HepG2 (cell line): ENCODE data around the gene IL17C. TPM values are rescaled to one million over a fixed set of nuclear protein-coding genes. Genes with fewer than 3 reads are reported as not detected.

Source experiments
- ATAC-seq: fragments of 200-7000 bp; cut with Tn5 transposase; 3 replicates; pipeline ENCODE4 v1.9.1; 2020; ENCODE audit warnings: mild to moderate bottlenecking, moderate library complexity
- BruUV-seq: library from RNA; stranded (reverse); fragments of 400-500 nt; replicated peaks from 2 replicates; lab custom pipeline; 2021; lab: Mats Ljungman, UMichigan
- CTCF ChIA-PET: fragments of 300-600 bp; formaldehyde crosslinking; extraction: SDS; loops from one replicate; lab custom pipeline; 2021; ENCODE audit warnings: low total read pairs, inconsistent platforms, low intra/inter-chr PET ratio; lab: Yijun Ruan, JAX
- POLR2A ChIA-PET: fragments of 350-600 bp; sonication (Branson Sonifier 250); formaldehyde crosslinking; loops from one replicate; lab custom pipeline; 2020; ENCODE audit warnings: antibody characterized with exemption, inconsistent platforms; lab: Yijun Ruan, JAX
- DNase-seq: peaks from one replicate; pipeline ENCODE4 v3.0.0-alpha.2; 2015; ENCODE audit warnings: low spot score
- FAIRE-seq: peaks from 3 replicates; lab custom pipeline; 2011; peaks lifted over from hg19 to GRCh38; lab: Jason Lieb, UNC
- H2AFZ ChIP-seq: one replicate; pipeline ENCODE4 v1.6.1; 2011; ENCODE audit warnings: low read length, inconsistent platforms
- H3K27ac ChIP-seq: fragments of 300-600 bp; 3 replicates; pipeline ENCODE4 v1.8.0; 2011; ENCODE audit warnings: mixed run types, mild to moderate bottlenecking, mixed read lengths, low read length, inconsistent platforms; ENCODE audit not compliant: insufficient read depth; ENCODE audit errors: extremely low read length
- H3K27me3 ChIP-seq, 2 experiments: fragments of 200-600 bp in 1 of 2; 2 replicates in 1 of 2; 3 replicates in 1 of 2; pipeline versions ENCODE4 v1.6.0 to v1.8.0; 2011; ENCODE audit warnings: low read length in 2 of 2, mild to moderate bottlenecking in 2 of 2, moderate library complexity in 2 of 2, inconsistent platforms in 1 of 2; ENCODE audit not compliant: insufficient read depth in 2 of 2, control insufficient read depth in 1 of 2
- H3K36me3 ChIP-seq, 2 experiments: fragments of 200-600 bp in 1 of 2; replicated peaks in 1 of 2; 2 replicates in 1 of 2; 3 replicates in 1 of 2; pipeline versions ENCODE4 v1.5.1 to v1.8.0; 2011; ENCODE audit warnings: low read length in 2 of 2, inconsistent platforms in 1 of 2; ENCODE audit not compliant: insufficient read depth in 2 of 2, control insufficient read depth in 1 of 2
- H3K4me1 ChIP-seq: 2 replicates; pipeline ENCODE4 v1.5.1; 2012; ENCODE audit warnings: low read length, inconsistent platforms; ENCODE audit not compliant: insufficient read depth
- H3K4me2 ChIP-seq: 2 replicates; pipeline ENCODE4 v1.6.0; 2011; ENCODE audit warnings: low read depth, low read length, inconsistent platforms
- H3K4me3 ChIP-seq, 3 experiments: fragments of 200-600 bp in 1 of 3; sonication (generic), shearing (Covaris generic) in 1 of 3; replicated peaks in 1 of 3; 2 replicates each; pipeline ENCODE4 v1.5.1; 2011 to 2016; ENCODE audit warnings: low read length in 3 of 3, inconsistent platforms in 2 of 3, low read depth in 2 of 3, mild to moderate bottlenecking in 2 of 3, control low read depth in 1 of 3, mixed read lengths in 1 of 3; ENCODE audit not compliant: insufficient read depth in 1 of 3
- H3K79me2 ChIP-seq: one replicate; pipeline ENCODE4 v1.6.1; 2011; ENCODE audit warnings: low read length, inconsistent platforms; ENCODE audit not compliant: insufficient read depth
- H3K9ac ChIP-seq: 2 replicates; pipeline ENCODE4 v1.6.0; 2011; ENCODE audit warnings: mild to moderate bottlenecking, low read depth, low read length, inconsistent platforms; ENCODE audit not compliant: insufficient read depth
- H3K9me3 ChIP-seq: 2 replicates; pipeline ENCODE4 v1.5.1; 2012; ENCODE audit warnings: mild to moderate bottlenecking, low read length
- H4K20me1 ChIP-seq: 2 replicates; pipeline ENCODE4 v1.6.0; 2011; ENCODE audit warnings: inconsistent platforms, mild to moderate bottlenecking, low read length, moderate library complexity; ENCODE audit not compliant: insufficient read depth
- CHD4 ChIP-seq: fragments of 200-600 bp; sonication (generic); IDR thresholded peaks from 2 replicates; pipeline ENCODE4 v1.7.0; 2017; ENCODE audit warnings: mild to moderate bottlenecking, low read length, borderline replicate concordance
- PRDM15 ChIP-seq: sonication (generic); formaldehyde crosslinking; IDR thresholded peaks from 2 replicates; pipeline ENCODE4 v1.4.0; 2020; ENCODE audit warnings: missing genetic modification reagents
- SP5 ChIP-seq: IDR thresholded peaks from 2 replicates; pipeline ENCODE4 v1.6.1; 2016; ENCODE audit warnings: low read depth, borderline replicate concordance
- TBL1XR1 ChIP-seq: fragments of 150-350 bp; IDR thresholded peaks from 2 replicates; pipeline ENCODE4 v1.6.1; 2014; ENCODE audit warnings: borderline replicate concordance, low read length; ENCODE audit not compliant: partially characterized antibody
- ZBTB20 ChIP-seq: sonication (generic); formaldehyde crosslinking; IDR thresholded peaks from 2 replicates; pipeline ENCODE4 v1.8.1; 2023; ENCODE audit warnings: missing genetic modification reagents, low read depth, mild to moderate bottlenecking, borderline replicate concordance
- ZNF101 ChIP-seq: sonication (generic); formaldehyde crosslinking; IDR thresholded peaks from 2 replicates; pipeline ENCODE4 v1.4.0; 2020; ENCODE audit warnings: mild to moderate bottlenecking, low read depth, missing genetic modification reagents, borderline replicate concordance
- ZNF207 ChIP-seq: fragments of 450-650 bp; IDR thresholded peaks from 2 replicates; pipeline ENCODE4 v1.6.1; 2016; ENCODE audit warnings: antibody characterized with exemption, borderline replicate concordance
- ZNF678 ChIP-seq: sonication (generic); formaldehyde crosslinking; IDR thresholded peaks from 2 replicates; pipeline ENCODE4 v1.4.0; 2020; ENCODE audit warnings: mild to moderate bottlenecking, missing genetic modification reagents
- ZNF772 ChIP-seq: sonication (generic); formaldehyde crosslinking; IDR thresholded peaks from 2 replicates; pipeline ENCODE4 v1.5.0; 2020; ENCODE audit warnings: mild to moderate bottlenecking, missing genetic modification reagents
- ZNF781 ChIP-seq: sonication (generic); formaldehyde crosslinking; IDR thresholded peaks from 2 replicates; pipeline ENCODE4 v1.5.1; 2020; ENCODE audit warnings: borderline replicate concordance, mild to moderate bottlenecking, missing genetic modification reagents; ENCODE audit errors: not compliant biosample characterization
- ZNF782 ChIP-seq: sonication (generic); formaldehyde crosslinking; IDR thresholded peaks from 2 replicates; pipeline ENCODE4 v1.4.0; 2020; ENCODE audit warnings: missing genetic modification reagents, mild to moderate bottlenecking, borderline replicate concordance
- ZNF792 ChIP-seq: IDR thresholded peaks from 2 replicates; pipeline ENCODE4 v1.6.1; 2016
- ZNF83 ChIP-seq: sonication (generic); formaldehyde crosslinking; IDR thresholded peaks from 2 replicates; pipeline ENCODE4 v1.4.0; 2020; ENCODE audit warnings: missing genetic modification reagents, mild to moderate bottlenecking, borderline replicate concordance
- WGBS: methylation state at CpG from one replicate; pipeline ENCODE4 v1.1.6; 2017; ENCODE audit warnings: low lambda C conversion rate; 5-methylcytosine and 5-hydroxymethylcytosine counted together
- in situ Hi-C: cut with HindIII; loops from 2 replicates; pipeline ENCODE4 v1.10.0; 2017; ENCODE audit warnings: low pct_unique_long_range_greater_than_20kb; ENCODE audit not compliant: extremely low pct_ligation_motif_present
- intact Hi-C: fragments of 100-400 bp; cut with micrococcal nuclease; formaldehyde crosslinking; loops from one replicate; pipeline ENCODE4 v1.10.0; 2022; ENCODE audit not compliant: unreplicated experiment
- polyA plus RNA-seq, 8 experiments: library from polyadenylated mRNA; depleted of rRNA in 3 of 8; stranded (reverse) in 7 of 8; unstranded in 1 of 8; fragments of >200 nt; fragmentation: Illumina TruSeq in 4 of 8; extraction: Trizol in 4 of 8; gene quantifications; 2 replicates each; pipeline versions ENCODE4 v1.2.1 to v1.2.3, GENCODE V29; 2011 to 2016; ENCODE audit warnings: low read depth in 4 of 8, missing spikeins in 1 of 8, mixed read lengths in 1 of 8; ENCODE audit not compliant: insufficient read depth in 1 of 8
- total RNA-seq, 5 experiments: library from RNA; depleted of rRNA; stranded (reverse); fragments of >200 nt; fragmentation: Illumina TruSeq; extraction: Trizol; gene quantifications; 2 replicates each; pipeline ENCODE4 v1.2.3, GENCODE V29; 2016; ENCODE audit warnings: low read depth in 1 of 5
- TF ChIP-seq, protein P1 (sequence below): sonication (generic); formaldehyde crosslinking; conservative IDR thresholded peaks from 2 replicates; pipeline ENCODE4 v1.8.0; 2022; ENCODE audit warnings: mild to moderate bottlenecking, moderate library complexity, missing genetic modification reagents
- TF ChIP-seq, protein P2 (sequence below): sonication (generic); formaldehyde crosslinking; IDR thresholded peaks from 2 replicates; pipeline ENCODE4 v1.4.0; 2020; ENCODE audit warnings: mild to moderate bottlenecking, low read depth, missing genetic modification reagents

Gene IL17C
- total and polyA plus RNA-seq, 2 of the 13 experiments (the other 11 are each of a cell fraction or from before 2014, with no cell fraction given), result not detected

DNA sequence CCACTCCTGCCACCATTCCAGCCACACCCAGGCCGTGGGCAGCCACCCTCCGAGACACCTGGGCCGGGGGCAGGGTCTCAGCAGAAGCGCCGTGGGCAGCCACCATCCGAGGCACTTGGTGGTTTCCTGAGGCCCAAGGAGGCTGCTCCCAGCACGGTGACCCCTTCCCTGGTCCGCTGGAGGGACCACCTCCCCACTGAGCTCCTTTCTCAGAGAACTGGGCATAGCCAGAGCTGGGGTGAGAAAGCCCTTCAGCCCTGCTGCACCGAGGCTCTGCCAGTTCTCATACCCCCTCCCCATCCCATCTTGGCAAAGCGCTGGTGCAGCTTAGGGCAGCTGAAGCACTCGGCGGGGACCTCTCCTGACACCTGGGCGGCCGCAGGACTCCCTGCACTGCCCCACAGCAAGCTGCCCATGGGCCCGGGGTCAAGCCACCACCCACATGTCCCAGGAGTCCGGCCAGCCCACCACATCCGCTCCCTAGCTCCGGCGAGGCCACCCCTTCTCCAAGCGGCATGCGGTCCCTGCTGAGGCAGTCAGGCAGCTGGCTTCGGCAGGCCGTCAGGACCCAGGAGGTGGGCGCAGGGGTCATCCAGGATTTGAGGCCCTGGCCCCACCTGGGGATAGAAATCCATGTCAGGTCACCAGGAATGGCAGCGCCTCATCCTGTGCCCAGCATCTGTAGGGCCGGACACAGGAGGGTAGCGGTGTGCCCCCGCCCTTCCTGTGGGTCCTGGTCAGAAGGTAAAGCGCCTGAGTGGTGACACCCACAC is 13.8 kb downstream of the IL17C start:
- H3K4me3 ChIP-seq, result peak overlapping the region in 2 of 3 experiments; percentile 94 to 100; a peak in 4 of 6 replicates
- H3K27ac ChIP-seq, result peak overlapping the region; percentile 88
- H3K9ac ChIP-seq, result peak overlapping the region; percentile 86
- peaks cover 8% of the 10 kb centered on the region; the same call in 1 of the 2 replicates for H4K20me1 ChIP-seq
- 90% methylated on average over 15 of the region's 29 CpGs for WGBS
- no peak for FAIRE-seq
- POLR2A ChIA-PET, result interaction anchor here (5.2 kb wide), 1 partner anchor 11 kb away, joined by 51 read pairs; the partner anchor contains the start of gene MVD
- H3K9me3 ChIP-seq, result no peaks in the 10 kb centered on the region
- TSS peak; percentile 95 for BruUV-seq
- peak overlapping the region; percentile 97 for H3K4me2 ChIP-seq
- no peaks in the 10 kb centered on the region for H3K27me3 ChIP-seq
- peaks cover 7 to 33% of the 10 kb centered on the region in 2 experiments for H3K36me3 ChIP-seq
- intact Hi-C loops (loop anchor here (2.0 to 5.0 kb wide), 2 partner anchors 33 to 55 kb away; no protein-coding TSS in a partner anchor), in situ Hi-C loops (no loop called here)
- ATAC-seq, result no peak
- CTCF ChIA-PET, result no interaction called here
- peaks cover 27% of the 10 kb centered on the region for H3K4me1 ChIP-seq
- H3K79me2 ChIP-seq, result peaks cover 23% of the 10 kb centered on the region
- DNase-seq, result no peak
- no peak overlapping the region for H2AFZ ChIP-seq
- no peak for TF ChIP-seq ZNF207
- TF ChIP-seq, protein P1, sequence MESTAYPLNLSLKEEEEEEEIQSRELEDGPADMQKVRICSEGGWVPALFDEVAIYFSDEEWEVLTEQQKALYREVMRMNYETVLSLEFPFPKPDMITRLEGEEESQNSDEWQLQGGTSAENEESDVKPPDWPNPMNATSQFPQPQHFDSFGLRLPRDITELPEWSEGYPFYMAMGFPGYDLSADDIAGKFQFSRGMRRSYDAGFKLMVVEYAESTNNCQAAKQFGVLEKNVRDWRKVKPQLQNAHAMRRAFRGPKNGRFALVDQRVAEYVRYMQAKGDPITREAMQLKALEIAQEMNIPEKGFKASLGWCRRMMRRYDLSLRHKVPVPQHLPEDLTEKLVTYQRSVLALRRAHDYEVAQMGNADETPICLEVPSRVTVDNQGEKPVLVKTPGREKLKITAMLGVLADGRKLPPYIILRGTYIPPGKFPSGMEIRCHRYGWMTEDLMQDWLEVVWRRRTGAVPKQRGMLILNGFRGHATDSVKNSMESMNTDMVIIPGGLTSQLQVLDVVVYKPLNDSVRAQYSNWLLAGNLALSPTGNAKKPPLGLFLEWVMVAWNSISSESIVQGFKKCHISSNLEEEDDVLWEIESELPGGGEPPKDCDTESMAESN (CRISPR knock-in tag), result no peak
- no peak for TF ChIP-seq ZBTB20 (CRISPR knock-in tag)
- TF ChIP-seq ZNF792 (CRISPR knock-in tag), result no peak
- TF ChIP-seq, protein P2, sequence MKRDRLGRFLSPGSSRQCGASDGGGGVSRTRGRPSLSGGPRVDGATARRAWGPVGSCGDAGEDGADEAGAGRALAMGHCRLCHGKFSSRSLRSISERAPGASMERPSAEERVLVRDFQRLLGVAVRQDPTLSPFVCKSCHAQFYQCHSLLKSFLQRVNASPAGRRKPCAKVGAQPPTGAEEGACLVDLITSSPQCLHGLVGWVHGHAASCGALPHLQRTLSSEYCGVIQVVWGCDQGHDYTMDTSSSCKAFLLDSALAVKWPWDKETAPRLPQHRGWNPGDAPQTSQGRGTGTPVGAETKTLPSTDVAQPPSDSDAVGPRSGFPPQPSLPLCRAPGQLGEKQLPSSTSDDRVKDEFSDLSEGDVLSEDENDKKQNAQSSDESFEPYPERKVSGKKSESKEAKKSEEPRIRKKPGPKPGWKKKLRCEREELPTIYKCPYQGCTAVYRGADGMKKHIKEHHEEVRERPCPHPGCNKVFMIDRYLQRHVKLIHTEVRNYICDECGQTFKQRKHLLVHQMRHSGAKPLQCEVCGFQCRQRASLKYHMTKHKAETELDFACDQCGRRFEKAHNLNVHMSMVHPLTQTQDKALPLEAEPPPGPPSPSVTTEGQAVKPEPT (CRISPR knock-in tag), result no peak
- TF ChIP-seq ZNF772 (CRISPR knock-in tag), result no peak
- TF ChIP-seq ZNF678 (CRISPR knock-in tag), result no peak
- no peak for TF ChIP-seq PRDM15 (CRISPR knock-in tag)
- TF ChIP-seq ZNF83 (CRISPR knock-in tag), result no peak
- no peak for TF ChIP-seq SP5 (CRISPR knock-in tag)
- TF ChIP-seq TBL1XR1, result no peak
- no peak for TF ChIP-seq ZNF101 (CRISPR knock-in tag)
- no peak for TF ChIP-seq ZNF781
- no peak for TF ChIP-seq CHD4
- no peak for TF ChIP-seq ZNF782 (CRISPR knock-in tag)
